T-helper 1 cell treated with Interleukin-12 subunit alpha and Interleukin-12 subunit beta and Interleukin-4 antibody, amounts not matched to agents 30 ng/mL and 1 ng/mL, for 36 hours (primary cell): ENCODE data around the gene SAMD9. TPM values are rescaled to one million over a fixed set of nuclear protein-coding genes. Genes with fewer than 3 reads are reported as not detected.
"Not testable (repeated sequence)": the region's sequence is repeated elsewhere in the genome, so short reads cannot be mapped to it uniquely, and the experiment has no call there.

Source experiments
- intact Hi-C: fragments of 100-400 bp; cut with micrococcal nuclease; formaldehyde crosslinking; loops from one replicate; pipeline ENCODE4 v1.15.1; 2024
- total RNA-seq: library from RNA; stranded (reverse); gene quantifications from 2 replicates; pipeline ENCODE4 v1.2.3, GENCODE V29; 2022

SAMD9 gene
- total RNA-seq = 59.0 and 59.5 TPM in 2 replicates

DNA sequence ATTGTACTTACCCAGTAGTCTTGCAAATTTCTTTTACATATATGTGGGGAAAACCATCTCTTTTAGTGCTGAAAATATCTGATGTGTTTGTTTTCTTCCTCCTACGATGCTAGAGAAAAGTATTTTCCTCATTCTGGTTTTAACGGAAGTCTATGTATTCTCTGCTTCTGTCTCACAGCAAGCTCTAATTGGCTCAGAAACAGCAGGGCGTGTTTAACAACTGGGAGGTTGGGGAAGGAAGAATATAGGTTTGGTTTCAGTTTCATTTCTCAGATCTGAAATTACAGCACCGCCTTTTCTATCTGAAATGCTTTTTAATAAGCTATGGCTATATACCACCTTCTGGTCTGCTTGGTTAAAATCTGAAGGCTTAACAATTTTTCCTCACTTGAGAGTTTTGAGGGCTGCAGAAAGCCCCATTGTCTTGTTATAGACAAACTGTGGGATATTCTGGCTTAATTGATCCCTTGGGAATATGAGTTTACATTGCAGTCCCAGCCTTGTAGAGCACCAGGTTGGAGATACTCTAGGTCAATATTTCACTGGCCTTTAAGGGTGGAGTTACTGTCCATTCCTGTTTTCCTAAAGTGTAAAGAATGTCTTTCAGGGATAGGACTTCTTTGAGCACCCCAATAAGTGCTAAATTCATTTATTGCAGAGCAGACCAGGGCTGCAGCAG is at the start of gene SAMD9:
Gene SAMD9, minus strand, starts transcription at position 128 of the 679 bp plus-strand sequence. CDS start 11,882 bp downstream, outside the sequence.
- intact Hi-C loops = loop anchor here (1.0 to 10.0 kb wide), 19 partner anchors 29 to 1539 kb away; partner anchors contain the start of genes ANKIB1, BET1, COL1A2 and CYP51A1

DNA sequence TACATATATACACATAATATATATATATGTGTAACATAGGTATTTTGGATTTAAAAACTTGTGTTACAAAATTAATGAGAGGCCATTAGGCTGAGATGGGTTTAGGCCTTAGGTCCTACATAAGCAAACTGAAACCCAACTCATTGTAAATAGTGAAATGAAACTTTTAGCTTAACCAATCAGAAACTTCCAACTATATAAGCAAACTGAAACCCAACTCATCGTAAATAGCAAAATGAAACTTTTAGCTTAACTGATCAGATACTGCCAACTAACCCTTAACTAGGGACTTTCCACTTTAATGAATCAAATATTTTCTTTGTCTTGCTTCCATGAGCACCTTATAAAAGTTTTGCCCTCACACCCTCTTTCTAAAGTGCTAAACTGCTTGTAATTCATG is 47.7 kb upstream of the SAMD9 start:
- intact Hi-C loops = loop anchor here (1.0 kb wide), 3 partner anchors 17 to 67 kb away; partner anchors contain the start of genes SAMD9L and VPS50

DNA sequence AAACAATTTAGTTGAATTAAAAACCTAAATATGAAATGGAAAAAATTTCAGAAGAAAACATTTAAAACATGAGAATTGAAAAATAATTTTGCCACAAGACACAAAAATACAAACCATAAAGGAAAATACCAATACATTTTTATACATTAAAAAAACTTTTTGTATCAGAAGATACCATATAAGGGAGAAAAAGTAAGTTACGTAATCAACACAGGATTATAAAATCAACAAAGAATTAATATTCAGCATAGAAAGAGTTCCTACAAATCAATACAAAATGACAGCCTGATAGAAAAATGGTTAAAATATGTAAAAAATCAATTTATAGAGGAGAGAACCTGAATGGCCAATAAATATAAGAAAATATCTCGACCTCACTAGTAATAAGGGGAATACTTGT is 47.0 kb upstream of the SAMD9 start:
- intact Hi-C loops = loop anchor here (1.0 kb wide), 3 partner anchors 16 to 68 kb away; partner anchors contain the start of genes SAMD9L and VPS50

DNA sequence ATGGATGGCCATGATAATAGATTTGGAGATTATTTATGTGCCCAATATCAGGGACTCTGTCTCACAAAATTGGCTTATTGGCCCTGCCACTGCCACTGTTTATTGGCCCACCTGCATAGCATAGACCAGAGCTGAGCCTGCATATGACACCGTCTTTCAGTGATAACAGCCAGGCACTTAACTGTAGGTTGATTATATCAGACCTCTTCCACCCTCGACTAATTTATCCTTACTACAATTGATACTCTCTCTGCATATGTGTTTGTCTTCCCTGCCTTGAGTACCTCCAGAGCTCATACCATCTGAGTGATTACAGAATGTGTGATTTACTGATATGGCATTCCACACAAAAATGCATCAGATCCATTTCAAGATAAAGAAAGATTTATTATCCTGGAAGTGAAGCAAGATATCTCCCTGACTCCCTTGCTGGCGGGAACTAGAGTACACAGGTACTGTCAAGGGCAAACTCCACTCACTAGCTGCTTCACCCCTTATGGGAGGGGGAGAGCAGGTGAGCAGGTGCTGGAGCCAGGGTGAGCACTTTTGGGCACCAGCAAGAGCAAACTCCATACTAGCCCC is 43.5 kb upstream of the SAMD9 start:
- intact Hi-C loops = no loop called here

DNA sequence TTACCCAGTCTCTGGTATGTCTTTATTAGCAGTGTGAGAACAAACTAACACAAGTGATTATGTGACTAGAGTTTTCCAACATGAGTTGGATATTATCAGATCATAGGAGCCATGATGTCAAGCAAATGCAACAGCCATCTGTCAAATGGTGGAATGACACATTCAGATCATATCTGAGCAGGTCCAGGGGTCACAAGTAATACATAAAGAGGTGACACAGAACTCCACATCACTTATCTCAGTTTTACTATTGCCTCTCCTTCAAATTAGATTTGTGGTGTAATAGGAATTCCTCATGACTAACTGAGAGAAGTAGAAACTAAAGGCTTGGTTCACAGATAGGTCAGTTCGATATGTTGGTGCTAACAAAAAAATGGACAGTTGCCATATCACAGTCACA is 42.6 kb upstream of the SAMD9 start:
- intact Hi-C loops = no loop called here

DNA sequence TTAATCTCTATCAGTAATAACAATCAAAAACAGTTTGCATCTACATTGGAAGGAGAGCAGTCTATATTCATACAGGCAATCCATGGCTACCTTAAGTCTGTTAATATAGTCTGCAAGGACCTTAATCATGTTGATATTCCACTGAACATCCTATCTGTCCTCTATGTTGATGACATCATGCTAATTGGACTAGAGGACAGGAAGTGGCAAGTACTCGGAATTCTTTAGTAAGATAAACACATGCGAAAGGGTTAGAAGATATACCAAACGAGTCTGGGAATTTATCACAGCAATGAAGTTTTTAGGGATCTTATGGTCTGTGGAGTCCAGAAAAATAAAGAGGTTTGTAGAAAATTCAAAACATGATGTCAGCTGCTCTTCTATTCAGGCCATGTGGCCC is 41.7 kb upstream of the SAMD9 start:
- intact Hi-C loops = no loop called here

DNA sequence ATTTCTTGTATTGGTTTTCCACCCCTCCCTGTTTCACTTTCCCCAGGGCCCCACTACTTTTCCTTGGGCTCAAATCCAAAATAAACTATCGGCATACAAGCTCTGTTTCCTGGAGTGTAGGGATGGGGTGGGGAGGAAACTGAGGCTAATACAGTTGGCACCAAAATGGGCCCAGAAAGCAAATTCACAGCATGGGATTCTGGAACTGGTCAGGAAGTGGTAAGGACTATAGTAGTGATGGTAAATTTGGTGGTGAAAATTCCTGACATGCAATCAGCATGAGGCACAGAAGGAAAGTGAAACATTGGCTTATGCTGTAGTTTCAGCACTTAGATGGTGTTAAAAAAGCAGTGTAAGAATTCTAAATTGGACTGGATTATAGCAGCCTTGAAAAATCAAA is 39.1 kb upstream of the SAMD9 start:
- intact Hi-C loops = no loop called here

DNA sequence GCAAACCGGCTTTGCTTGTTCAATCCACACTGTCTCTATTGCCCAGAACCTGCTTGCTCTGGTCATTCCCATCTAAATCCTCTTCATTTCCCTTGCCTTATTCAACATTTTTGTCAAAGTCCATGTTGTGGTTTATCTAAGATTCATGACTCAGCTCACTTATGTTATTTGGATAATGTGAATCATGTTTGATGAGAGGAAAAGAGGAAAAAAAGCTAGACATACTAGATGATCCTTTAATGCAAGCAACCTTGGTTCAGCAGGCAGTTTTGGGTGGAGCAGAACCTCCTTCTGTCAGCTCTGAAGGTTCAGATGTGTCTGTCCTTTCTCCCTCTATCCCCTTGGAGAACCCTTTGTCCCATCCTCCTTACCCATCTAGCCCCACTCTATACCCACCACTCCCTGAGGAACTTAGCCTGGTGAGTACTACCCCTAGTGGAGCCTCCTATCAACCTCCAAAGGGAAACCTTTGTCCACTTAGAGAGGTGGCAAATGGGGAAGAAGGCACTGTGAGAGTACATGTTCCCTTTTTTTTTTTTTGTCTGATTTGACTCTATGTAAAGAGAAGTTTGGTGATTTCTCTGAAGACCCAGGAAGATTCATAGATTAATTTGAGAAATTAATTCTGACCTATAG is 32.5 kb upstream of the SAMD9 start:
- intact Hi-C loops = no loop called here

DNA sequence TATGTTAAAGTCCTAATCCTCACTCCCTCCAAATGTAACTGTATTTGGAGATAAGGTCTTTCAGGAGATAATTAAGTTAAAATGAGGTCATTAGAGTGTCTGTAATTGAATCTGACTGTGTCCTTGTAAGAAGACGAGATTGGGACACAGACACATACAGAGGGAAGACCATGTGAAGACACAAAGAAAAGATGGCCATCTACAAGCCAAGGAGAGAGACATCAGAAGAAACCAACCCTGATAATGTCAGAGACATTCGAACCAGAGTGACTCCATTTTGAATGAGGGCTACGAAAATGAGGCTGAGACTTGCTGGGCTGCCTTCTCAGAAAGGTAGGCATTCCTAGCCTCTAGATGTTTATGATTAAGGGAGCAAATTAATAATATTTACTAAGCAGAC is 30.9 kb upstream of the SAMD9 start:
- intact Hi-C loops = loop anchor here (1.0 to 10.0 kb wide), 10 partner anchors 17 to 1266 kb away; partner anchors contain the start of genes AKAP9, ANKIB1, BET1 and CYP51A1

DNA sequence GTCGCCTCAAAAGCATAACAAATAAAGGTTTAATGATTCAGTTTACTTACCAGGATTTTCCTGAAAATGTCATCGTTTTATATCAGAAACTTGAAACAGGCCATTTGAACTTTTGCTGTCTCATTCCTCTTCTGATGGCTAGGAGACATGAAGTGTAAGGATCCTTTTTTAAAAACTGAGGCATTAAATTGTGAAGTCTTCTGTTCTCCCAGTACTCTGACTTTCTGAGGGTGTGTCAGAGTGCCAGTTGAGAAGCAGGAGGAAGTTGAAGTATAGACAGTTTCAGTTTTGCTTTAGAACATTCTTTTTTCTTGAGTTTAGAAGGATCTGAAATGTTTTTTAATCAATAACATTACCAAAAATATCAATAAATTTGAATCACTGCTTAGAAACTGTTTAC is 30.4 kb upstream of the SAMD9 start, which contains the start of gene SAMD9L:
Gene SAMD9L, minus strand, starts transcription at position 242 of the 400 bp plus-strand sequence. CDS start 12,414 bp downstream, outside the sequence.
- intact Hi-C loops = loop anchor here (1.0 to 10.0 kb wide), 10 partner anchors 17 to 1266 kb away; partner anchors contain the start of genes AKAP9, ANKIB1, BET1 and CYP51A1

DNA sequence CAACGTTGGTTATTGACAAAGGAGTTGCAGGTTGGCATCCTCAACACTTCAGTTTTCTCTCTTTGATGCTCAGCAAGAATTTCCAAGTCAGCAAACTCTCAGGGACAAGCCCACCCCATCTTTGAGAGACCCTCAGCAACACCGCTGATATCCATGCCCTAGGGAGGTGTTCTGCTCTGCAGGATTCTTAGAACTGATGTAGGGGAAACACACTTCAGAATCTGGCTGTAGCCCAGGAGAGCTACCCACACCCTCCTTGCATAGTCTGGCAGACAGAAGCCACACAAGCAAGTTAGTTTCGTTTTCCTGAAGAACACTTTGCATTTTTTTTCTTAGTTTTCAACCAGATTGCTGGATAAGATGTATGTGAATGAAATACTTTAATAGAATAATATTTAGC is 29.6 kb upstream of the SAMD9 start:
- intact Hi-C loops = loop anchor here (1.0 to 10.0 kb wide), 12 partner anchors 29 to 1265 kb away; partner anchors contain the start of genes AKAP9, ANKIB1, BET1 and CYP51A1

DNA sequence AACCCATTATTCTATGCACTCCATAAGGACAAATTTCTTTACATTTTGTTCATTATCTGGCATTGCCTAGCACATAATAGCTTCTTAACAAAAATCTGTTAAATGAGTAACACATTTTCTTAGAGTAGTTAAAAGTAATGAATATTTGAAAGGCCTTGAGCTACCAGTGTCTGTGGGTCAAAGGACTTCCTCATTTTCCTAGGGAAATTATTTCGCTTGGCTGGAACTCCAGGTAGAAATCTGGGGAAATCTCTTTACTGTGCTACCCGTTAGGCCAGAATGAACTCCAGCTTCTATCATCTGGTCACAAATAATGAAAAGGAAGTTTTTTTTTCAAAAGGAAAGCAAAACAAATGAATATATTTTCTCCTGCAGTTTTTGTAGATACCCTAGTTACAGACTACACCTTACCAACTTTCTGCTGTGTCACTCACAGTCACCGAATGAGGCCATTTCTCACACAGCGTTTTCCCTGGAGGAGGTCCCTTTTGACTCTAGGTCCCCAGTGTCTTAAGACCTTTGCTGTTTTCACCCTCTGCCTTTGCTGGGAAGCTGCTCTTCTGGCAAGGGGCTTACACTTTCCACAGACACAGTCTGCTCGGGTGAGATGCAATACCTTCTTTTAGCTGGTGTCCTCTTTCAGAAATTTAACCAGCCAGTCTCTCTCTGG is 28.8 kb upstream of the SAMD9 start:
- intact Hi-C loops = loop anchor here (1.0 to 10.0 kb wide), 12 partner anchors 28 to 1264 kb away; partner anchors contain the start of genes AKAP9, ANKIB1, BET1 and CYP51A1

DNA sequence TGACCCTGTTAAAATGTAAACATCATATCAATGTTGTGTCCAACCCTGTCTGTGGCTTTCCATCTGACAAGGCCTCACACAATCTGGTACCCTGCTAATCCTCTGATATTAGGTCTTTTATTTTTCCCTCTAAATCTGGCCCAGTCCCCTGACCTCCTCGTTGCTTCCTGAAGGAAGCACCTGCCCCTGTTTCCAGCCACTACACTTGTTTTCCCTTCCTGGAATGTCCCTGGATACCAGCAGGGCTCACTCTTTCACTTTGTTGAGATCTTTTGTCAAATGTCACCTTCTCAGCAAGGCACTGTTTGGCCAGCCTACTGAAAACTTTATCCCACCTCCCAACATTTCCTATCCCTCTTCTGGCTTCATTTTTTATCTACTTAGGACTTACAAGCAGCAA is 28.3 kb upstream of the SAMD9 start:
- intact Hi-C loops = loop anchor here (5.0 to 10.0 kb wide), 8 partner anchors 459 to 1264 kb away; partner anchors contain the start of genes AKAP9, ANKIB1, BET1 and CYP51A1

DNA sequence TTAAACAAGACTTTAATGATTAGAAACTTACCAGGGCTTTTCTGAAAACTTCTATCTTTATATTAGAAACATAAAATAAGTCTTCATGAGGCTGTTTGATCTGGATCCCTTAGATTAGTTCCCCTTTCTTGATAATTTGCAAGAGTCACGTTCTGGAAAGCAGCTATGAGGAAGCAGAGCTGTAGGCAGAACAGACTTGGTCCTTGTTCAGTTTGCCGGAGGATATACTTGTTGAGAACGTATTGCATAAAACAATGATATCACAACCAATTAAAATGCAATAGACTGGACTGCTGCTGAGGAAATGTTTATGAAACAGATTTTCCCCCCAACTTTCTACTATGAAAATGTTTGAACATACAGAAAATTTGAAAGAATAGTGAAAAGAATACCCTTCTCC is 27.6 kb upstream of the SAMD9 start:
- intact Hi-C loops = loop anchor here (5.0 to 10.0 kb wide), 8 partner anchors 458 to 1263 kb away; partner anchors contain the start of genes AKAP9, ANKIB1, BET1 and CYP51A1

DNA sequence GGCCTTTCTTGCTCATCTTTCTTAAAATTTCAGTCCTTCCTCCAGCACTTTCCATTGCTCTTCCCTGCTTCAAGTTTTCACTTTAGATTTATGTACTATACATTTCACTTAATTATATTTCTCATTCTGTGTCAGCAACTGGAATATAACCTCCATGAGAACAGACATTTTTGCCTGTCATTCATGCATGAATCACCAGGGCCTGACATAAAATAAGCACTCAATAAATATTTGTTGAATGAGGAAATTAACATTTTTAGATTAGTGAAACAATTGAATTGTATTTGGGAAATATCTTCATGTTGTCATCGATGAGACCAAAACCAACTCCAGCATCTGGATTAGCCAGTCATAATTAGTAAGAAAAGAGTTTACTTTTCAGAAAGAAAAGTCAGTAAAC is 24.3 kb upstream of the SAMD9 start:
- intact Hi-C loops = loop anchor here (10.0 kb wide), 1 partner anchor 1007 kb away; the partner anchor contains the start of gene CYP51A1

DNA sequence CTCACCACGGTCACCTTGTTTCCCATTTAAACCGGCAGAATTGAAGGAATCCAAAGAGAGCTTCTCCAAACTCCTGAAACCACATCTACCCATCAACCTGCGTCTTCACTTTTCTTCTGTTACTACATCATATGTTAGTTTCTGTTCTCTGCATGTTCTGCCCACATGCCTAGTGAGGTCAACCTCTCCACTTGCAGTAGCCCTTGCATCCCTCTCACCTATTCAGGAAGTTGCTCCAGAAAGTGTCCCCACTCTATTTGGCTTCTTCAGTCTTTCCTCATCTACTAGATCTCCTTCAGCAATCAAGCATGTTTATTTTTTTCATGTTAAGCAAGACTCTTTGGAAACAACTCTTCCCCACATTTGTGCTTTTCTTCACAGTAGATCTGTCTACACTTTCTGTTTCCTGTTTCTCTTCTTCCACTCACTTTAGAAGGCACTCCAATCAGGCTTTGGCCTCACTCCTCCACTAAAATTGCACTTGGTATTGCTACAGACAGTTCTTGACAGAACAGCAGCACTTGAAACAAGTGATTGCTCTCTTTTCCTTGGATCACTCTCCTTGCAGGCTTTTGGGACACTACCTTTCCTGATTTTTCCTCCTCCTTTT is 22.9 kb upstream of the SAMD9 start:
- intact Hi-C loops = loop anchor here (10.0 kb wide), 1 partner anchor 1006 kb away; the partner anchor contains the start of gene CYP51A1

DNA sequence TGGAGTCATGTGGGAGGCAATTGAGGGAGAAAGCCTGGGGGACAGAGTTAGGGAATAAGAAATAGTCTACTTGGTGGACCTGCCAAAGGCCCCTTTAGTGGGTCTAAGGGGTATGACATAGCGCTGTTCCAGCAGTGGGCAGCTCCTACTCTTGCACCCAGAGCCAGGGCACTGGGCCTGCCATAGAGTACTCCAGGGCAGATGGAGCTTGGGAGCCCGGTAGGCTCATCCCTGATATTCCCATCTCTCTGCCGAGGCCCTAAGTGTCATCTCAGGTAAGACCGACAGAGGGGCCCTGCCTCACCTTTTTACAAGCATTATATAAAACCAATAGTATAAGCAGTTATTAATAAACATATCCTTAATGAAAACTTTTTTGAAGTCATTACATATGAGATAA is 20.8 kb upstream of the SAMD9 start:
- intact Hi-C loops = no loop called here

DNA sequence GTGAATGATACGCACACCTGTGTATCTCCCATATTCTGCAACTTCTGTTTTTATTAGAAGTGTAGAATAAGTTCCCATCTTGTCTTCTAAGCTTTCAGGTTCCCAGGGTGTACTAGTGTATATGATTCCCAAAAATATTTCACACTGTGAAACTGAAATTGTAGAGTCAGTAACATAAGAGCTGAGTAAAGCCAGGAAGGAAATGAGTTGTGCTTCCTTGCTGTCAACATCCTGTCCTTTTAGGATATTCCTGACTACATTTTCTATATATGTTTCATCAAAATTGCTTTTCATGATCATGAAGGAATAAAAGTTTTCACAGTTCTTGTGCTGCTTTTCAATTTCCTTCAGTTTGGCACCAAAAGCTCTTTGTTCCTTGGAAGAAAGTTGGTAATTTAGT is 15.2 kb upstream of the SAMD9 start:
- intact Hi-C loops = no loop called here

DNA sequence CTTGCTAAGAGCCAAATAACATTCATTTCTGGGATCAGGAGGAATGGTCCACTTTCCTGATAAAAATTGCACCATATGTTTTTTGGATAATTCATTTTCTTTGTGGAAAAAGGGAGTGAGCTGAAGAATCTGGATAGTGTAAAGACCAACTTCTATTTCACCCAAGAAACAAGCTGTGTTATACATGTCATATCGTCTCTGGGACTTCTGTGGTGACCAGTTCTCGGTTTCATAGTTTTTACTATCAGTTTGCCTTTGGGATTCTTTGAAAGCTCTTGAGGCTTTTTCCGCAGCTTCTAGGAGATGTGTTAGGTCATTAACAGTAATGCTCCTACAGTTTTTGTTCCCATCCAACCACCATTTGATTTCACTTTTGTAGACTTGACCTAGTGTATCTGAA is 14.4 kb upstream of the SAMD9 start:
- intact Hi-C loops = no loop called here

DNA sequence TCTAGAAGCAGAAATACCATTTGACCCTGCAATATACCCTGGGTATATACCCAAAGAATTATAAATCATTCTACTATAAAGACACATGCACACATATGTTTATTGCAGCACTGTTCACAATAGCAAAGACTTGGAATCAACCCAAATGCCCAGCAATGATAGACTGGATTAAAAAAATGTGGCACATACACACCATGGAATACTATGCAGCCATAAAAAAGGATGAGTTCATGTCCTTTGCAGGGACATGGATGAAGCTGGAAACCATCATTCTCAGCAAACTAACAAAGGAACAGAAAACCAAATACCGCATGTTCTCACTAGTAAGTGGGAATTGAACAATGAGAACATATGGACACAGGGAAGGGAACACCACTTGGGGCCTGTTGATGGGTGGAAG is 9.2 kb upstream of the SAMD9 start:
- intact Hi-C loops = not testable (repeated sequence)
